Hypothalamus (tissue), 51 donors: ENCODE results near the gene SMIM43.
"Not testable (repeated sequence)": the region's sequence is repeated elsewhere in the genome, so short reads cannot be mapped to it uniquely, and the experiment has no call there.

ENCODE experiments used
- DNase-seq, 51 donors: peaks; one replicate each; lab custom pipeline; 2025; lab: John Stamatoyannopoulos, UW

Gene SMIM43

DNA sequence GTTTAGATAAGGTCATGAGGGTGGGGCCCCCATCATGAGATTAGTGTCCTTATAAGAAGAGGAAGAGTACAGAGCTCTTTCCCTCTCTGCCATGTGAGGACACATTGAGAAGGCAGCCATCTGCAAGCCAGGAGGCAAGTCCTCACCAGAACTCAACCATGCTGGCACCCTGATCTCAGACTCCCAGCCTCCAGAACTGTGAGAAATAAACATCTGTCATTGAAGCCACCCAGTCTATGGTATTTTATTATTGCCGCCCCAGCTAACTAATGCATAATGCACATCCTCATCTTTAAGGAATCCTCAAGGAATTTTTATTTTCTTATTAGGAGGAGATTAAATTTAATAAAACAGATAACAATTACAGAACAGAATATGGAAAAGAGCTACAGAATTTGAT, 19.4 kb upstream of the SMIM43 start:
- DNase-seq: no peak

DNA sequence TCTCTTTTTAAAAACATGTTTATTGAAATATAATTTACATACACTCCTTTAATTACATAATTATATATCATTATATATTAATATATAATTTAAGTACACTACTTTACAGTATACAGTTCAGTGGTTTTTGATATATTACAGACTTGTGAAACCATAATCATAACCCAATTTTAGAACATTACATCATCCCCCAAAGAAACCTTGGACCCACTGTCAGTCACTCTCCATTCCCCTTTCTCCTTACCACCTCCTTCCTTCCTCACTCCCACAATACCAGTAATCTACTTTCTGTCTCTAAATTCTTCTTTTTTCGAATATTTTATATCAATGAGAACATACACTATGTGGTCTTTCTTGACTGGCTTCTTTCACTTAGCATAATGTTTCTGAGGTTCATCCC, 18.2 kb upstream of the SMIM43 start:
- DNase-seq: no peak

DNA sequence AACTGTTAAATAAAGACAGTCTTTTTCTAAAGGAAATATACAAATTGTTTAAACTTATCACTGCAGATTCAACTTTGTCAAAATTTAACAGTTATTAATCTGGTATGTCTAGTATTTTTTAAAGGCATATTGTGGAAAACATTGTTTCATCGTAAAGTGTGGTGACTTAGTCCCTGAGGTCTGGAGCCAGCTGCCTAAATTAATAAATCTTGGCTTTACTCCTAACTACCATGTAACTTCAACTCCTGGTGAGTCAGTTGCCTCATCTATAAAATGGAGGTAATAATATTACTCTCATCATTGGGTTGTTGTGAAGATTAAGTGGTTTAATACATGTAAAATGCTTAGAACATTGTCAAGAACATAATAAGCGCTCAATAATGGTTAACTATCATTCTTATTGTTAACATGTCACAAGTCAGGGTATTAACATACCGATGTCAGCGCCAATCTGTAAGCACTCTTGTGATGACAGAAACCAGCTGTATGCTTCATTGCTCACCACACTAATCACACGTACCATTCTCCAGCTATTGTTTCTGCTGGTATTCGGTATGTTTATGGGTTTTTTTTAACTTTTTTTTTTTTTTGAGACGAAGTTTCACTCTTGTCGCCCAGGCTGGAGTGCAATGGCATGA, 14.1 kb upstream of the SMIM43 start:
- no peak for DNase-seq

DNA sequence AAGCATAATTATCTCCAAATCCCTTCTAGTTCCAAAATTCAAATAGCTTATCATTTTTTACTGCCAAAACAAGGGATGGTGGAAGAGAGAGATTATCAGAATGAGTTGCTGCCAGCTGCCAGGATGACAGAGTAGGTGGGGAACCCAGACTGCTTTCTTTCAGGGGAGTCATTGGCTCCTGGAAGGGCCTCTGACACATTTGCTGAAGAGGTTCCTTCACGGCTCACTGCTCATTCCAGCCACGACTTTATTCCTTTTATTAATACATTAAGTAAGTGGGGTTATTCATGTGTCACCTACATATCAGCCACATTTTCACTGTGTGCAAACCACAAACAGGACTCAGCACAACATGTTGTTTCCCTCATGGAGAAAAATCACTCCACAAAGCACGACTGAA, 12.7 kb upstream of the SMIM43 start:
- DNase-seq: no peak

DNA sequence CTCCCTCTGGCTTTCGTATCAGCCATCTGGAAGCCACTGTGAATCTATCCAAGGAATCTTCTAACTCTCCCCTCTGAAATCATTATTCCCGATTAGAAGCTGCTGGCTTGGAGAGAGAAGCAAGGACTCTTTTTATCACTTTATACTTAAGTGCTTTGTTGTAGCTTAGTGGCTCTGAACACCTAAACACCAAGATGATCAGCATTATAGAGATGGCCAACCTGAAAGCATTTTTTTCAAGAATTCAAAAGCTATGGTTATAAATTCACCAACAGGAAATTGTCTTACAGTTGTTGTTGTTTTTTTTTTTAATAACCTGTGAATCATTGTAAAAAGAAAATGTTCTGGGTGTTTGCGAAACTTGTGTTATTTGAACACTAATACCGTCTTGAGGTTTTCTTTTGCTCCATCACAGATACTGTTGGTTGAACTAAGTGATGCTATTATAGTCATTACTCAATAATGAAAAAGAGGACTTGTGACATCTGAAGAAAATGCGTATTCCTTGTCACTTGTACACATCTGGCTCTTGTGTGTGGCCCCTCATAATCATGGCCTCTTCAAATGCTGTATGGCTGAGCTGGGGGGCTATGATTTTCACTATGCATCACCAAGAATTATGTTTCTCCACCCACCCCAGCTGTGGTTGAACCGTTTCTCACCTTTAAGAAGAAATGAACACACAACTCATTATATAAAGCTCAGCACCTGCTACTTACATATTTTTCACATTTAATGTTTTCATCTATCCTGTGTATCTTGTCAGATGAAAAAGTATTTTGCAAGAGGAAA, 11.8 kb upstream of the SMIM43 start:
- no peak for DNase-seq

DNA sequence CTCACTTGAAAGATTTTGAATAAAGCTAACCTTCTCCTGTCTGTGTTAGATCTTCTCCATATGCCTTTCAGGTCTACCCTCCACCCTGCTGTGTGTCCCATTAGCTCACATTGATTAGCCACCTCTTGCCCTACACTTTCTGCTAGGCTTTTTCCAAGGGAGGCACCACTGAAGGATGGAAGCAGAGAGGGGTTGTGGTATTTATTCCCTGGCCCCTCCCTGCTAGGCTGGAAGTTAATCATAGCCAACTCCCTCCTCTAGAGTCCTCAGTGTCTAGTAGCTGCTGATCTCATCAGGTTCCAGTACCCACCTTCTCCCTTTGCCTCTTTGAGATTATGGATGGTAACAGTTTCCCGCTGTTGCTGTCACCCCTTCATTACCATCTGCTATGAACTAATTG, 8.9 kb upstream of the SMIM43 start:
- DNase-seq: no peak

DNA sequence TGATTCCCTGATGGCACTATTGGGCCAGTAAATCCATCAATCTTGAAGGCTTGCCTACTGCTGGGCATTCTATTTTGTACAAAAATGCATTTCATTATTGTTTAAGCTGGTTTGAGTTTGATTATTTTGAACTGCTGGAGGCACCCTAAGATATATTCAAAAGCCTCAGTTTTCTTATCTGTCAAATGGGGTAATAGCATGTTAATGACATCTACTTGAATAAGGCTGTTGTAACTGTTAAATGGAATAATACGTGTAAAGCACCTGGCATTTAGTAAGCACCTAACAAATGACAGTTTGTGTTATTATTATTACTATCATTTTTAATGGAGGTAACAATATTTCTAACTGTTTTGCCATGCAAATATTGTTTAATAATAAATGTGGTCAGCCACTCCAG, 6.9 kb upstream of the SMIM43 start:
- DNase-seq: no peak

DNA sequence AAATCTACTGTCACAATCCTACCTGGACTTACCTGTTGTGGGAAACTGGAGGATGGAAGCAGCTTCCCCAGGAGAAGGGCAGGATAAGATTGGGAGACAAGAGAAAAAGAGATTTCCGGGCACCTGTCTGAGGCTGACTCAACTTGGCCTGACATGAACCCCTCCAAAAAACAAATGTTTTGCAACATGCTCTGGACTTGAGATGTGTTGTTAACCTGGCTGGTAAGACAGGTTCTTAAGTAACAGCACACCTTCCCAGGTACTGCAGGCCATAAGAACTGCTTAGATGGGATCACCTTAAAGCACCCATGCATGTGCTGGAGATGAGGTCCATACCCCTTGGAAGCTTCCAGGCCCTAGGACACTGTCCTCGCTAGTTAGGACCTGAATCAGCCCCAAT, 4.4 kb upstream of the SMIM43 start:
- DNase-seq: no peak

DNA sequence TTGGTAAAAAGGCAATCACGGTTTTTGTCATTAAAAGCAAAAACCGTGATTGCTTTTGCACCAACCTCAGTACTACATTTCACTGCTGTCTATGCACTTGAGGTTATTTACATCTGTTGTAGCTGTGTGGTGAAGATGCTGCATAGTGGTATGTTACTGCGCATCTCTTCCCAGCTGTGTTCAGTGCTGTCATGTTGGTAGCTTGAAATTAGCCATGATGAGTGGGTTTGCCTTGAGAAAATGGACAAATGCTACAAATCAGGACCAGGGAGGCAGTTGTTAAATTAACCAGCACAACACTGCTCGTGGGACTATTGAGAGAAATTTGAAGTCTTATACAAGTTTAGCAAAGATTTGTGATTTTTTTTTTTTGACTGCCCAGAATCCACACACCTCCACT, 2.2 kb upstream of the SMIM43 start:
- no peak for DNase-seq

DNA sequence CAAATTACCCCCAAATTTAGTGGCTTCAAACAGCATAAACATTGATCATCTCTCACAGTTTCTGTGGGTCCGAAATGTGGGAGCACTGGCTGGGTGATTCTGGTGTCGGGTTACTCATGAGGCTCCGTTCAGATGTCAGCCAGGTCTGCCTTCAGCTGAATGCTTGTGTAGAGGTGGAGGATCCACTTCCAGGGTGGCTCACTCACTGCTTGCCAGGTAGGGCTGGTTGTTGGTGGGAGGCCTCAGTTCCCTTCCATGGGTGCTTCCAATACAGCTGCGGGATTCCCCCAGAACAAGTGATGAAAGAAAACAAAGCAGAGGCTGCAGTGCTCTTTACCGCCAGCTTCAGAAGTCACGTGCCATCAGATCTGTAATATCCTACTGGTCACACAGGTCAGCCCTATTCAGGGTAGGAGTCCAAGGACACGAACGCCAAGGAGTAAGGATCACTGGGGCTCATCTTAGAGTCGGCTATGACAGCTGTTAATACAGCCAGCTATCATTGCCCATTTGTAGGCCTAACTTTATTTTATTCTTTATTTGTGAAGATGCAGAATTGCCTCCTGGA, 1.1 kb upstream of the SMIM43 start:
- no peak for DNase-seq

DNA sequence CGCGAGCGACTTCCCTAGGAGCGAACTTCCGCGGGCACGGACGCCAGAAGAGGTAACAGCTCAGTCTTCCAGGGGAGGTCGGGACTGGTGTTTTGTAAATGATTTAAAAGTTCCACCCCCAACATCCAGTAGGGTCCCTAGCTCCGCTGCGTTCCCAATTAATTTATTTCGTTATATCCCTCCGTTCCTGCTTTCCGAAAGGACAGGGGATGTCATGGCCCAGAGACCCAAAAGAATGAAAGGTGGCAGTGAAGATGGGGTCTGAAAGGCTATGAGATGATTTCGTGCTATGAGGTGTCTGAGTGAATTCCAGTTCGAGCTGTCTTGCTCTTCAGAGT, 373 bp upstream of the SMIM43 start:
- DNase-seq: no peak

DNA sequence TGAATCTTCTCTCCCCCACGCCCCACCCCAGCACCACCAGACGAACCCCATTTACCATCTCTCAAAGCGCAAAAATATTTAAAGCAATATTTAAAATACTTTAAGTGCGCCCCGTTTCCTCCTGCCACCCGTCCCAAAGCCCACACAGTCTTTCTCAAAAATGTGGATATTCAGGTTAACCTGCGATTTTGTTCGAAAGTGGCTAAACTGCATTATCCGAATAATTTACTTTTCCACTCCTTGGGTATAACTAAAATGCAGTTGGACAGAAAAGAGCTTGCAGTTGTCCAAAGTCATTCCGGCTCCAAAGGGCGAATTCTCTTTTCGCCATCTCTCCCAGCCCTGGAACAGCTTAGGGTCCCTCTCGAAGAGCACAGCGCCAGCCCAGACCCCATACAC, 662 bp downstream of the SMIM43 start:
- DNase-seq: no peak

DNA sequence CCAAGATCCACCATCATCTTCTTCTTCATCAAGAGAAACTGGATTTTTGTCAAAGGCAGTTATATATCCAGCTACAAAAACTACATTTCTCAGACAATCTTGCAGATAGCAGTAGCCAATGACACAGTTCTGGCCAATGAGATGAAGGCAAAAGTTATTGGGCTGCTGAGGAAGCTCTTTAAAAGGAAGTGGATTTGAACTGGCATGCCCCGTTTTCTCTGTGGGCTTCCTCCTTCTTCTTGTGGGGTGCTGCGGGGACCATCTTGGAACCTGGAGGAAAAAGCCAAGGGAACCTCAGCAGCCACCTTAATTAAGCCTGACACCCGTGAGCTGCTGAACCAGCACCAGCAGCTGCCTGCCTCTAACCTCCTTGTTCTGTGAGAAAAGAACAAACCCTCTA, 4.8 kb downstream of the SMIM43 start:
- no peak for DNase-seq

DNA sequence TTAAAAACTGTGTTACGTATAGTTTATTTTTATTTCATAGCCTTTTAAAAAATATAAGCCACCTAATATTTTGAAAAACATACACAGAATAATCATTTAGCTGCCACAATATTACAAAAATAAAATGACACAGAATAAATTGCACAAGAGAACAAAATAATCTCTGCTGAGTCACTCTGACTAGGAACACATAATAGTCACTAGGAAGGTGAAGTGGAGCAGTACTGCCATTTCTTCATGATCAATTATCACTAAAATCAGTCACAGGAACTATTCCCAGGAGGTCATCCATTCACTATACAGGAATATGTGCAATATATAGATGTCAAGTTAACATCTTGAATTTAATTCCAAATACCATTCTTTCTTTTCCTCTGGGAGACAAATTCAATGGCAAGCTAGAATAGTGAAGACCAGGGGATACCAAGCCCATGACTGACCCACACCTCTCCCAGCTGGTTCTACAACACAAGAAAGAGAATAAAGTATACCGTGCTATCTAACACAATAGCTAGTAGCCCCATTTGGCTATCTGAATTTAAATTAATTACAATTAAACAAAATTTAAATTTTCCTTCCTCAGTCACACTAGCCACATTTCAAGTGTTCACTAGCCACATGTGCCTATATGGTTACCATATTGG, 5.9 kb downstream of the SMIM43 start:
- no peak for DNase-seq

DNA sequence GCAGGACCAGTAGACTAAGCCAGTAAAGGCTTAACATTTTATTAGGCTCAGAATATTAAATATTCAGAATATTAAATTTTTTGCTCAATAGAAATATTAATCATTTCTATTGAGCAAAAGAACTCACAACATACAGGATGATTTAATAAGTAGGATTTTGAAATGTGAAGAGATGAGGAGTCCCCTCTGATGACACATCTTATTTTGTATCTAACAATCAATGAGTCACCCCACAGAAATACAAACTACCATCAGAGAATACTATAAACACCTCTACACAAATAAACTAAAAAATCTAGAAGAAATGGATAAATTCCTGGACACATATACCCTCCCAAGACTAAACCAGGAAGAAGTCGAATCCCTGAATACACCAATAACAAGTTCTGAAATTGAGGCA, 12.8 kb downstream of the SMIM43 start:
- DNase-seq: not testable (repeated sequence)

DNA sequence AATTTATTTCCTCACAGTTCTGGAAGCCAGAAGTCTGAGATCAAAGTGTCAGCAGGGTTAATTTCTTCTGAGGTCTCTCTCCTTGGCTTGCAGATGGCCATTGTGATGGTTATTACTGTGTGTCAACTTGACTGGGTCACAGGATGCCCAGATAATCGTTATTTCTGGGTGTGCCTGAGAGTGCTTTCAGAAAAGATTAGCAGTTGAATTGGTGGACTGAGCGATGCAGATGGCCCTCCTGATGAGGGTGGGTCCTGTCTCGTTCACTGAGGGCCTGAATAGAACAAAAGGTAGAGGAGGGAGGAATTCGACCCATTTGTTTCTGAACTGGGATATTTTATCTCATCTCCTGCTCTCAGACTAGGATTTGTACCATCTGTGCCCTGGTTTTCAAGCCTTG, 15.7 kb downstream of the SMIM43 start:
- DNase-seq: no peak

DNA sequence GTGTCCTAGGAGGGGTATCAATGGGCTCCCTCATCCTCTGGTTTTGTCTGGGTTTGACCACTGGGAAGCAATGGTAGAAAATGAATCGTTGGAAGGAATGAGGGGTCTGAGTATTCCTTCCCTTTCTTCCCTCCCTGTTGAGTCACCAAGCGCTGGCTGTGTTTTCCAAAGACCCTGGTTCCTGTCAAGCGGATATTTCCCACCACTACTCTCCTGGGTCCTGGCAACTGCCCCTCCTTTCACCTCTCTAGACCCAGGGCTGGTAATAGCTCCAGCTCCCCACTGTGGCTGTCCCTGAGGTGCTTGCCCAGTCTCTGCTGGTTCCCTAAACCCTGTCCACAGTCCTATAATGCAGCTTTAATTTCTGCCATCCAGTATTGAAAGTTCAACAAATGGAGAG, 22.2 kb downstream of the SMIM43 start:
- DNase-seq: no peak

DNA sequence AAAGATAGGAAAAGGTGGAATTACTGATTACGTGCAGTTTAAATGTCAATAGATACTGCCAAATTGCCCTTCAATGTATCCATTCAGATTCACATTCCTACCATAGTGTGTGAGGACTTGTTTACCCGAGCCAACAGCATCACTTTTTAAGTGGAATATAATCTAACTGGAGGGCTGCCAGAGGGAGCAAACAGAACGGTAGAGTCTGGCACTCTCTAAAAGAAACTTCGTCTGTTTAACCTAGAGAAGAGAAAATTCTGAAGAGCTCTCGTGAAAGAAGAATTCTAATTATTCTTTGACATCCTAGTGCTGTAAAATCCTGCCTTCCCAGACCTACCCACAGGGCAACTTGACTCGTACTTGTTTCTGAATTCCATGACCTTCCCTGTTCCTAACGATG, 23.2 kb downstream of the SMIM43 start:
- DNase-seq: no peak

DNA sequence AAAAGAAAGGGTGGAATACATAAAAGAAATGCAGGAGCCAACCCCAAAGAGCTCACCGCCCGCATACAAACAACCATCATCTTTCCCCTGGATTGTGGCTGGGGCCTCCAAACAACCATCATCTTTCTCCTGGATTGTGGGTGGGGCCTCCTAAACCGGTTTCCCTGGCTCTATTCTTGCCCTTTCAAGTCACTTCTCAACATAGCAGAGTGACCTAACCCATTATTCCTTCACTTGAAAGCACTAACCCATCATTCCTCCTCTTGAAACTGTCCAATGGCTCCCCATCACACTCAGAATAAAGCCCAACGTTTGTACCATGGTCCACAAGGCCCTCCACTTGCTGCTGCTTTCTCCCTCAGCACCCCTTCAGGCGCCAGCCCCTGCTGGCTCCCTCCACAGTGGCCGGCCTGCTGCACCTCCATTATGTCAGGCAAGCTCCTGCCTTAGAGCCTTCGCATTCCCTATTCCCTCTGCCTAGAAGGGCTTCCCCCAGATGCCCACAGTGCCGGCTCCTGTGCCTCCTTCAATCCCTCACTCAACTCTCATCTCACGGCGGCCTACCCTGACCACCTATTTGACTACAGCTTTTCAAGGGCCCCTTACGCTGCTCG, 24.1 kb downstream of the SMIM43 start:
- DNase-seq: no peak

DNA sequence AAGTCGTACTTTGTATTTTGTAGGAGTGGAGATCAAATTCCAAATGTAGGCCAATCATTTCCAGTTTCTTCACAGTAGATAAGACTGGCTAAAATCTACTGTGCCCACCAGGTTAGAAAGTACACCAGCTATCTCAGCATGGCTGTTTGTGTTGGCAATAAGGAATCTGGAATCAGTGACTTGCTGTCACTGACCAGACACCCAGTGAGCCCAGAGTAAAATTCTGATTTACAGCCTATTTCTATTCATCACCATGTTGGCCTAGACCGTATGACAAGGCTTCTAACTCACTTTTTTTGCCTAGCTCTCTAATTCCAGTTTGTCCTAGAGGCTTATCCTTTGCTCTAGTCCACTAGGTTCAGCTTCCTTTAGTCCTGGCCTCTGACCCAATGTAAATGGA, 25.4 kb downstream of the SMIM43 start:
- DNase-seq: no peak

DNA sequence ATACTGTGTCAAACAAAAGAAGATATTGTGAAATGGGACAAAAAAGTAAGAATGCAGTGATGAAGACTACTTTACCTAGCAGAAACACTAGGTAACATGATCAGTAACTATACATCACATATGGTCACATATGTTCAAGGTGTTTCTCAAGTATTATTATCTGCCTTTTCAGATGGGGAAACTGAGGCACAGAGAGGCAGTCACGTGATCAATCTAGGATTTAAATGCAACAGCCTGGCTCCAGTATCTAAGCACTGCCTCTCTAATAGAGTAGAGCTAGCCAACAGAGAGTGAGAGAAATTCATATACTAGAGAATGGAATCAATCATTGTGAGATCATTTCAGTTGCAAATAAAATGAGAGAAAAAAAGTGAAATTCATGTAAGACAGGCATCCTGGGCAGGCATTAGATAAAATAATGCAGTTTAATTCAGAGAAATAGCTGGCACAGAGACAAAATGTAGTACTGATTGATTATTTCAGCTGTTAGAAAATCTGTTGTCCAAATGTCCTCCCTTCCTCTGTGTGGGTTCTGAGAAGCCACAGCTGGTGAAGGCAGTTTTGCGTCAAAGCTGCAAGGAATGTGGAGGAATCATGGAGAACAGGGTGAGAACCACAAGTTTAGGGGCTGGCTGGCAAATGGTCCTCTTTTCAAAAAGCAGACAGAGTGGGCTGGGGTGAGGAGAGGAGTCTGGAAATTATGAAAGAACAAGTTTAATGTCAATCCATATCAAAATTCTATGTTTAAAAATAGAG, 26.0 kb downstream of the SMIM43 start:
- DNase-seq: no peak
